ENCODE measurements around the gene KLHL29. TPM values are rescaled to one million over a fixed set of nuclear protein-coding genes. Genes with fewer than 3 reads are reported as not detected.

KLHL29 gene
- total and polyA plus RNA-seq, 2 experiments from 2014 or later: 1.5 to 6.5 TPM

GRCh38 chr2:23628926-23629771, 244.2 kb downstream of the KLHL29 start:
- no peaks in the 10 kb centered on the region for H3K36me3 ChIP-seq (ENCODE audit: insufficient read depth)
- no peaks in the 10 kb centered on the region for H4K20me1 ChIP-seq (replicated peaks; ENCODE audit: insufficient read depth)
- Mint-ChIP-seq H3K27me3 (ENCODE audit: insufficient read depth, low read depth, poor library complexity) (peaks cover 7% of the 10 kb centered on the region), H3K4me3 (no peak overlapping the region), H3K36me3 (ENCODE audit: low read depth) (peaks cover 7% of the 10 kb centered on the region; the same call in 2 of the 3 replicates), H3K9me3 (peaks cover 7% of the 10 kb centered on the region), H3K4me1 (peaks cover 16% of the 10 kb centered on the region), H3K27ac (no peak overlapping the region)
- DNase-seq (ENCODE audit: low spot score): peak; percentile 30
- no peaks in the 10 kb centered on the region for H3F3A ChIP-seq (replicated peaks; ENCODE audit: low read depth)
- no peaks in the 10 kb centered on the region for H3K9me2 ChIP-seq (ENCODE audit: insufficient read depth)
- TF ChIP-seq, protein P1, sequence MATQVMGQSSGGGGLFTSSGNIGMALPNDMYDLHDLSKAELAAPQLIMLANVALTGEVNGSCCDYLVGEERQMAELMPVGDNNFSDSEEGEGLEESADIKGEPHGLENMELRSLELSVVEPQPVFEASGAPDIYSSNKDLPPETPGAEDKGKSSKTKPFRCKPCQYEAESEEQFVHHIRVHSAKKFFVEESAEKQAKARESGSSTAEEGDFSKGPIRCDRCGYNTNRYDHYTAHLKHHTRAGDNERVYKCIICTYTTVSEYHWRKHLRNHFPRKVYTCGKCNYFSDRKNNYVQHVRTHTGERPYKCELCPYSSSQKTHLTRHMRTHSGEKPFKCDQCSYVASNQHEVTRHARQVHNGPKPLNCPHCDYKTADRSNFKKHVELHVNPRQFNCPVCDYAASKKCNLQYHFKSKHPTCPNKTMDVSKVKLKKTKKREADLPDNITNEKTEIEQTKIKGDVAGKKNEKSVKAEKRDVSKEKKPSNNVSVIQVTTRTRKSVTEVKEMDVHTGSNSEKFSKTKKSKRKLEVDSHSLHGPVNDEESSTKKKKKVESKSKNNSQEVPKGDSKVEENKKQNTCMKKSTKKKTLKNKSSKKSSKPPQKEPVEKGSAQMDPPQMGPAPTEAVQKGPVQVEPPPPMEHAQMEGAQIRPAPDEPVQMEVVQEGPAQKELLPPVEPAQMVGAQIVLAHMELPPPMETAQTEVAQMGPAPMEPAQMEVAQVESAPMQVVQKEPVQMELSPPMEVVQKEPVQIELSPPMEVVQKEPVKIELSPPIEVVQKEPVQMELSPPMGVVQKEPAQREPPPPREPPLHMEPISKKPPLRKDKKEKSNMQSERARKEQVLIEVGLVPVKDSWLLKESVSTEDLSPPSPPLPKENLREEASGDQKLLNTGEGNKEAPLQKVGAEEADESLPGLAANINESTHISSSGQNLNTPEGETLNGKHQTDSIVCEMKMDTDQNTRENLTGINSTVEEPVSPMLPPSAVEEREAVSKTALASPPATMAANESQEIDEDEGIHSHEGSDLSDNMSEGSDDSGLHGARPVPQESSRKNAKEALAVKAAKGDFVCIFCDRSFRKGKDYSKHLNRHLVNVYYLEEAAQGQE (IDR thresholded peaks at IDR 0.05; ENCODE audit: unreplicated experiment): no peak
- TF ChIP-seq, protein P2, sequence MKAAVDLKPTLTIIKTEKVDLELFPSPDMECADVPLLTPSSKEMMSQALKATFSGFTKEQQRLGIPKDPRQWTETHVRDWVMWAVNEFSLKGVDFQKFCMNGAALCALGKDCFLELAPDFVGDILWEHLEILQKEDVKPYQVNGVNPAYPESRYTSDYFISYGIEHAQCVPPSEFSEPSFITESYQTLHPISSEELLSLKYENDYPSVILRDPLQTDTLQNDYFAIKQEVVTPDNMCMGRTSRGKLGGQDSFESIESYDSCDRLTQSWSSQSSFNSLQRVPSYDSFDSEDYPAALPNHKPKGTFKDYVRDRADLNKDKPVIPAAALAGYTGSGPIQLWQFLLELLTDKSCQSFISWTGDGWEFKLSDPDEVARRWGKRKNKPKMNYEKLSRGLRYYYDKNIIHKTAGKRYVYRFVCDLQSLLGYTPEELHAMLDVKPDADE (IDR thresholded peaks at IDR 0.05): no peak
- TF ChIP-seq EZH2 (IDR thresholded peaks at IDR 0.05; ENCODE audit: low read depth, unreplicated experiment) (no peak), EZH2phosphoT487 (IDR thresholded peaks at IDR 0.05; ENCODE audit: unreplicated experiment) (no peak), POLR2AphosphoS5 (IDR thresholded peaks at IDR 0.05; ENCODE audit: low read depth) (no peak), STAT1 (IDR thresholded peaks at IDR 0.05; ENCODE audit: unreplicated experiment) (no peak), CREB1 (CRISPR knock-in tag; IDR thresholded peaks at IDR 0.05; ENCODE audit: low read depth) (no peak), ZNF114 (CRISPR knock-in tag; IDR thresholded peaks at IDR 0.05) (no peak), JUNB (IDR thresholded peaks at IDR 0.05; ENCODE audit: unreplicated experiment) (no peak), NANOG (IDR thresholded peaks at IDR 0.05; ENCODE audit: borderline replicate concordance) (no peak), CTCF (conservative IDR thresholded peaks at IDR 0.05; ENCODE audit: low read depth in 2 of 2) (no peak), ZNF331 (CRISPR knock-in tag; IDR thresholded peaks at IDR 0.05; ENCODE audit: low read depth) (no peak)
- TF ChIP-seq, protein P3, sequence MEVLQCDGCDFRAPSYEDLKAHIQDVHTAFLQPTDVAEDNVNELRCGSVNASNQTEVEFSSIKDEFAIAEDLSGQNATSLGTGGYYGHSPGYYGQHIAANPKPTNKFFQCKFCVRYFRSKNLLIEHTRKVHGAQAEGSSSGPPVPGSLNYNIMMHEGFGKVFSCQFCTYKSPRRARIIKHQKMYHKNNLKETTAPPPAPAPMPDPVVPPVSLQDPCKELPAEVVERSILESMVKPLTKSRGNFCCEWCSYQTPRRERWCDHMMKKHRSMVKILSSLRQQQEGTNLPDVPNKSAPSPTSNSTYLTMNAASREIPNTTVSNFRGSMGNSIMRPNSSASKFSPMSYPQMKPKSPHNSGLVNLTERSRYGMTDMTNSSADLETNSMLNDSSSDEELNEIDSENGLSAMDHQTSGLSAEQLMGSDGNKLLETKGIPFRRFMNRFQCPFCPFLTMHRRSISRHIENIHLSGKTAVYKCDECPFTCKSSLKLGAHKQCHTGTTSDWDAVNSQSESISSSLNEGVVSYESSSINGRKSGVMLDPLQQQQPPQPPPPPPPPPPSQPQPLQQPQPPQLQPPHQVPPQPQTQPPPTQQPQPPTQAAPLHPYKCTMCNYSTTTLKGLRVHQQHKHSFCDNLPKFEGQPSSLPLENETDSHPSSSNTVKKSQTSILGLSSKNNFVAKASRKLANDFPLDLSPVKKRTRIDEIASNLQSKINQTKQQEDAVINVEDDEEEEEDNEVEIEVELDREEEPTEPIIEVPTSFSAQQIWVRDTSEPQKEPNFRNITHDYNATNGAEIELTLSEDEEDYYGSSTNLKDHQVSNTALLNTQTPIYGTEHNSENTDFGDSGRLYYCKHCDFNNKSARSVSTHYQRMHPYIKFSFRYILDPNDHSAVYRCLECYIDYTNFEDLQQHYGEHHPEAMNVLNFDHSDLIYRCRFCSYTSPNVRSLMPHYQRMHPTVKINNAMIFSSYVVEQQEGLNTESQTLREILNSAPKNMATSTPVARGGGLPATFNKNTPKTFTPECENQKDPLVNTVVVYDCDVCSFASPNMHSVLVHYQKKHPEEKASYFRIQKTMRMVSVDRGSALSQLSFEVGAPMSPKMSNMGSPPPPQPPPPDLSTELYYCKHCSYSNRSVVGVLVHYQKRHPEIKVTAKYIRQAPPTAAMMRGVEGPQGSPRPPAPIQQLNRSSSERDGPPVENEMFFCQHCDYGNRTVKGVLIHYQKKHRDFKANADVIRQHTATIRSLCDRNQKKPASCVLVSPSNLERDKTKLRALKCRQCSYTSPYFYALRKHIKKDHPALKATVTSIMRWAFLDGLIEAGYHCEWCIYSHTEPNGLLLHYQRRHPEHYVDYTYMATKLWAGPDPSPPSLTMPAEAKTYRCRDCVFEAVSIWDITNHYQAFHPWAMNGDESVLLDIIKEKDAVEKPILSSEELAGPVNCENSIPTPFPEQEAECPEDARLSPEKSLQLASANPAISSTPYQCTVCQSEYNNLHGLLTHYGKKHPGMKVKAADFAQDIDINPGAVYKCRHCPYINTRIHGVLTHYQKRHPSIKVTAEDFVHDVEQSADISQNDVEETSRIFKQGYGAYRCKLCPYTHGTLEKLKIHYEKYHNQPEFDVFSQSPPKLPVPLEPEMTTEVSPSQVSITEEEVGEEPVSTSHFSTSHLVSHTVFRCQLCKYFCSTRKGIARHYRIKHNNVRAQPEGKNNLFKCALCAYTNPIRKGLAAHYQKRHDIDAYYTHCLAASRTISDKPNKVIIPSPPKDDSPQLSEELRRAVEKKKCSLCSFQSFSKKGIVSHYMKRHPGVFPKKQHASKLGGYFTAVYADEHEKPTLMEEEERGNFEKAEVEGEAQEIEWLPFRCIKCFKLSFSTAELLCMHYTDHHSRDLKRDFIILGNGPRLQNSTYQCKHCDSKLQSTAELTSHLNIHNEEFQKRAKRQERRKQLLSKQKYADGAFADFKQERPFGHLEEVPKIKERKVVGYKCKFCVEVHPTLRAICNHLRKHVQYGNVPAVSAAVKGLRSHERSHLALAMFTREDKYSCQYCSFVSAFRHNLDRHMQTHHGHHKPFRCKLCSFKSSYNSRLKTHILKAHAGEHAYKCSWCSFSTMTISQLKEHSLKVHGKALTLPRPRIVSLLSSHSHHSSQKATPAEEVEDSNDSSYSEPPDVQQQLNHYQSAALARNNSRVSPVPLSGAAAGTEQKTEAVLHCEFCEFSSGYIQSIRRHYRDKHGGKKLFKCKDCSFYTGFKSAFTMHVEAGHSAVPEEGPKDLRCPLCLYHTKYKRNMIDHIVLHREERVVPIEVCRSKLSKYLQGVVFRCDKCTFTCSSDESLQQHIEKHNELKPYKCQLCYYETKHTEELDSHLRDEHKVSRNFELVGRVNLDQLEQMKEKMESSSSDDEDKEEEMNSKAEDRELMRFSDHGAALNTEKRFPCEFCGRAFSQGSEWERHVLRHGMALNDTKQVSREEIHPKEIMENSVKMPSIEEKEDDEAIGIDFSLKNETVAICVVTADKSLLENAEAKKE (CRISPR knock-in tag; IDR thresholded peaks at IDR 0.05): no peak
- no peaks in the 10 kb centered on the region for H3K27me3 ChIP-seq (ENCODE audit: insufficient read depth)
- H3K27ac ChIP-seq (ENCODE audit: low read depth): no peak overlapping the region
- H3K4me2 ChIP-seq: no peak overlapping the region
- no peak overlapping the region for H3K4me3 ChIP-seq
- H3K4me1 ChIP-seq (ENCODE audit: insufficient read depth): no peaks in the 10 kb centered on the region
- H3K79me2 ChIP-seq (replicated peaks; ENCODE audit: insufficient read depth): no peaks in the 10 kb centered on the region
- H2AFZ ChIP-seq: no peak overlapping the region
- ATAC-seq: peak; percentile 48
